ENCODE measurements around the gene CENPB.

CENPB gene

GRCh38 chr20:3785240-3786125, 1.1 kb downstream of the CENPB start:
- peak overlapping the region; percentile 63 to 76 for H3K4me3 Mint-ChIP-seq
- H3K27me3 Mint-ChIP-seq = no peaks in the 10 kb centered on the region
- H3K9me3 Mint-ChIP-seq = no peaks in the 10 kb centered on the region
- peak overlapping the region in 1 of 2 donors; percentile 55 for H3K27ac Mint-ChIP-seq
- DNase-seq = no peak
- no peak for ATAC-seq
- peaks cover 69% of the 10 kb centered on the region for H3K4me1 Mint-ChIP-seq

DNA sequence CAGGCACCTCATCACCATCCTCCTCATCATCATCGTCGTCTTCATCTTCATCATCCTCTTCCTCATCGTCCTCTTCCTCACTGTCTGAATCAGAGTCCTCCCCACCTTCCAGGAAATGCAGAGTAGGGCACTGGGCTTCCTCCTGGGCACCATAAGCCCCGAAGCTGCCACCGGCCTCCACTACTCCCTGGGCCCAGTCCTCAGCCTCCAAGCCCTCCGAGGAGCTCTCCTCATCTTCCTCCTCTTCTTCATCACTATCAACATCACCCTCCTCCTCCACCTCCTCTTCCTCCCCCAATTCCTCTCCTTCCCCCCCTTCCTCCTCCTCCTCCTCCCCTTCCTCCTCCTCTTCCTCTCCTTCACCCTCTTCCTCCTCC, 1.7 kb downstream of the CENPB start:
- H3K4me1 Mint-ChIP-seq = peaks cover 71% of the 10 kb centered on the region

GRCh38 chr20:3784216-3784853, 2.2 kb downstream of the CENPB start:
- Mint-ChIP-seq H3K4me1 (peaks cover 72% of the 10 kb centered on the region), H3K27me3 (peaks cover 7% of the 10 kb centered on the region), H3K27ac (peak overlapping the region; percentile 8 to 91), H3K4me3 (peak overlapping the region; percentile 63 to 76), H3K9me3 (no peaks in the 10 kb centered on the region)
- ATAC-seq = no peak
- DNase-seq = no peak

More for the DNA sequence above, 1.7 kb downstream of the CENPB start:
- peak overlapping the region in 1 of 2 donors; percentile 91 for H3K27ac Mint-ChIP-seq
- H3K4me3 Mint-ChIP-seq = peak overlapping the region; percentile 63 to 76
- ATAC-seq = no peak
- peaks cover 2% of the 10 kb centered on the region for H3K27me3 Mint-ChIP-seq
- no peaks in the 10 kb centered on the region for H3K9me3 Mint-ChIP-seq
- DNase-seq = no peak

DNA sequence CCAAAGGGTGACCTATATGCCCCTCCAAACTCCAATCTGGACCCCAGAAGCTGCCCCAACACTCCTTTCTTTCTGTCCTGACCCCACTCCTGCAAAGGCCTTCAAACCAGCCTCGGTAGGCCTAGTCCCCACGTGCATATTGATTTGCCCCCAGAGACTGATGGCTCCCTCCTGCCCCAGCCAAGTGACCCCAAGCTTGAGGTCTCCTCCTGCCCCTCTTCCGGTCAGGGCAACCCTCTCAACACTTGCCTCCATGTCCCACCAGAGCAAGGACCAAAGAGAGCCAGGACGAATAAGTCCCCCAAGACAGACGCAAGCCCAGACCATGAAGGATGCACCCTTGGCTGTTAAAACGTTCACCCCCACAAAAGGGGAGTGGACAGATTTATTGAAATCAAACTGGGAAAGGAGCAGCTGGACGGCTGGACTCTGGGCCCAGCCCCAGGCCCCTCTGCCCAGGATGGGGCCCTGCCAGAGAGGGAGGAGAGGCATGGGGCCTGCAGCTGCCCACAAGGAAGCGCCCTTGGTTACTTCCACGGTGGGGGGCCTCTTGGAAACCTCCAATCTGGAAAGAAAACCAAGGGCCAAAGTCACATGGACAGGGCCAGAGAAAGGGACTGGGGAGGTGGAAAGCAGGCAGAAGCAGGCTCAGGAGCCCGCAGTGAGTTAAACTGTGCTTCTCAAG, 2.9 kb downstream of the CENPB start:
- Mint-ChIP-seq H3K27ac (no peak overlapping the region), H3K9me3 (no peaks in the 10 kb centered on the region), H3K27me3 (peaks cover 14% of the 10 kb centered on the region), H3K4me1 (peaks cover 72% of the 10 kb centered on the region), H3K4me3 (peak overlapping the region in 1 of 2 donors; percentile 47)
- no peak for DNase-seq
- ATAC-seq = no peak

- H3K9me3 Mint-ChIP-seq = no peaks in the 10 kb centered on the region
- no peak overlapping the region for H3K4me3 Mint-ChIP-seq
- H3K4me1 Mint-ChIP-seq = peaks cover 74% of the 10 kb centered on the region
- ATAC-seq (no peak), DNase-seq (no peak)
- H3K27me3 Mint-ChIP-seq = peaks cover 19% of the 10 kb centered on the region
- H3K27ac Mint-ChIP-seq = no peak overlapping the region
Measured at GRCh38 chr20:3783068-3783489, 3.5 kb downstream of the CENPB start.

GRCh38 chr20:3782597-3782996, 3.9 kb downstream of the CENPB start:
- Mint-ChIP-seq H3K4me1 (peaks cover 71% of the 10 kb centered on the region), H3K9me3 (no peaks in the 10 kb centered on the region), H3K4me3 (no peak overlapping the region), H3K27ac (no peak overlapping the region), H3K27me3 (peaks cover 19% of the 10 kb centered on the region)
- ATAC-seq (no peak), DNase-seq (no peak)

- Mint-ChIP-seq H3K9me3 (no peaks in the 10 kb centered on the region), H3K4me3 (peak within 1 kb of the TSS; percentile 58 to 74), H3K4me1 (peaks cover 77% of the 10 kb centered on the region), H3K27me3 (peaks cover 19% of the 10 kb centered on the region), H3K27ac (peak within 1 kb of the TSS; percentile 44 to 64)
- peak in 1 of 2 donors; percentile 42 for DNase-seq
- ATAC-seq = peak; percentile 43
Measured at GRCh38 chr20:3781153-3781910, 5.2 kb downstream of the CENPB start, which contains the start of gene SPEF1. Gene SPEF1, minus strand, starts transcription at chr20:3781448. Its CDS starts 161 bp downstream, at chr20:3781287.

DNA sequence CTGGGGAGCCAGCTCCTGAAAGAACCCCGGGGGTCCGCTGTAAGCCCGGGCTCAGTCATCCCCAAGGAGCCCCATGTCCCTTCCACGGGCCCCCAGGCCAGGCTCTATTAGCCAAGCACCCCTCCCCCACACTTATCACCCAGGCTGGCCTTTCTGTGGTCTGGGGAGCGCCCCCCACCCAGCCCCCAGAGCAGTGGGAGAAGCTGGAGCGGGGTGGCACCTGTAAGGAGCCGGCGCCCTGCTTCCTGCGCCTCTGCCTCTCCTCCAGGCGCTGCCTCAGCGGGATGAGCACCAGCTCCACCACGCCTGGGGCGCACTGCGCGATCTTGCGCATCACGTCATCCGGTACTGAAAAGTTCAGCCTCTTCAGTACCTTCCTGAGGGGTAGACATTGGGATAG, 7.6 kb downstream of the CENPB start:
- Mint-ChIP-seq H3K27ac (no peak overlapping the region), H3K4me1 (peaks cover 63% of the 10 kb centered on the region), H3K27me3 (peaks cover 19% of the 10 kb centered on the region), H3K4me3 (peak overlapping the region; percentile 87 to 88), H3K9me3 (no peaks in the 10 kb centered on the region)
- no peak for DNase-seq
- ATAC-seq = no peak

DNA sequence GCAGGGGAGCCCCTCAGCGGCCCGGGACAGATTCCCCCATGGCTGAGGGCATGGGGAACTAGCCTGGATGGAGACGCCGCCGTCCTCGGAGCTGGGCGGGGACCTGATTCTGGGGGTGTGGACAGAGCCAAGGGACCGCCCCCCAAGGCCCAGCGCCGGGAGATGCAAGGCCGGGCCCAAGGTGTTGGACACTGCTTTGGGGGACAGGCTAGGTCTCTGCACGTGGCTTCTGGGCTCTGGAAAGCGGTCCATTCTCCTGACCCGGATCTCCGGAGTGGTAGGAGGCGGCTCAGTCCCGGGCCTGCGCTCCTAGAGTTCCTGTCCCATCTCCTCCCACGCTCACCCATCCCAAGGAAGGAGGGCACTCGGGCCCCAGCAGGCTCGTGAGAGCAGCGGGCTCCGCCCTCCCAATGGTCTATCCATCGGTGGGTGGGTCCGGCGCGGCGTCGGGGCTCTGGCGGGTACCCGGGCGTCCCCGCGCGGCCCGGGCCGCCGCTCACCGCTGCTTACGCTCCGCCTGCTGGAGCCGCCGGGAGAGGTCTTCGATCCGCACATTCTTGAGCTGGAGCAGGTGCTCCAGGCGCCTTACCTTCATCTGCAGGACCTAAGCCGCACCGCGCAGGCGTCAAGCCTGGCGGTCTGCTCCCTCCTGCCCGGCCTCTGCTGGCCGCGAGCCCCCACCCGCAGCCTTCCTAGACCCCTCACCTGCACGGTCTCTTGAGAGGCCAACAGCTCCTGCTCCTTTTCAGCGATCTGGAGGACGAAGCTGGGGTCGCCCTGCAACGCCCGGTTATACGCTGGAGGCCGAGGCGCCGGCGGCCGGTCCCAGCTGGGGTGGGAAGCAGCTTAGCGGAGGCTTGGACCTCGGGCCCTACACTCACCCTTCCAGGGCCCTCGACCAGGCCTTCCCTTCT, 8.6 kb downstream of the CENPB start:
- H3K4me3 Mint-ChIP-seq = peak overlapping the region; percentile 87 to 88
- DNase-seq = peak in 1 of 2 donors; percentile 54
- peaks cover 53% of the 10 kb centered on the region for H3K4me1 Mint-ChIP-seq
- H3K27ac Mint-ChIP-seq = peak overlapping the region in 1 of 2 donors; percentile 70
- peak; percentile 77 for ATAC-seq
- no peaks in the 10 kb centered on the region for H3K9me3 Mint-ChIP-seq
- peaks cover 19% of the 10 kb centered on the region for H3K27me3 Mint-ChIP-seq

DNA sequence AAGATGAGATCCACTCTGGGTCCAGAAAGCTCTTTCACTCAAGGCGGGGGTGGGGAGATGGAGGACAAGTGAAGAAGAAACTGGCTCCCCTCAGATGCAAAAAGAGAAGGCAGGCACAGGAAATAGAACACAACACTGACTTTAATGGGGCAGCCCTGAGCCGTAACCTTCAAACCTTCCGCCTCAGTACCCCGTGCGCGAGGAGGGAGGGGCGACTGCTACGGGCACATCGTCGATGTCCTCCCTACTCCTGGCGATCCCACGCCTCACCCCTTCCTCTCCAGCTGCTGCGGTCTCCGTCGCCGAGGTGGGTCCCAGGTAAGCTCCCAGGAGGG, 9.2 kb downstream of the CENPB start:
- H3K27ac Mint-ChIP-seq = peak overlapping the region in 1 of 2 donors; percentile 70
- H3K4me1 Mint-ChIP-seq = peaks cover 46% of the 10 kb centered on the region
- H3K9me3 Mint-ChIP-seq = no peaks in the 10 kb centered on the region
- peak overlapping the region; percentile 87 to 88 for H3K4me3 Mint-ChIP-seq
- peaks cover 19% of the 10 kb centered on the region for H3K27me3 Mint-ChIP-seq
- DNase-seq = peak in 1 of 2 donors; percentile 25
- ATAC-seq = peak; percentile 65

GRCh38 chr20:3775457-3776108, 11.0 kb downstream of the CENPB start:
- ATAC-seq = no peak

DNA sequence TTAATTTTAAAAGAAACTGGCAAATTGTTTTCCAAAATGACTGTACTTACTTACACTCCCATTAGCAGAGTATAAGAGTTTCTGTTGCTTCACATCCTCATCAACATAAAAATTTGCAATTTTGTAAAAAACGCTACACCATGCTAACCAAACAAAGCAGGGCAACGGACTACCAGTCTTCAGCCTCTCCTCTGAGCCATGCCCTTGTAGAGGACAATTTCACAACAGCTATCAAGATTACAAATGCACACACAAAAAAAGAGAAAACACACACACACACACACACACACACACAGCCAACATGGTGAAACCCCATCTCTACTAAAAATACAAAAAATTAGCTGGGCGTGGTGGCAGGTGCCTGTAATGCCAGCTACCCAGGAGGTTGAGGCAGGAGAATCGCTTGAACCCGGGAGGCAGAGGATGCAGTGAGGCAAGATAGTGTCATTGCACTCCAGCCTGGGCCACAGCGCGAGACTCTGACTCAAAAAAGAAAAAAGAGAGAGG, 14.9 kb downstream of the CENPB start:
- no peak for ATAC-seq

More at GRCh38 chr20:3775457-3776108, 11.0 kb downstream of the CENPB start:
- H3K4me3 Mint-ChIP-seq = no peak overlapping the region
- DNase-seq = no peak
- peaks cover 19% of the 10 kb centered on the region for H3K27me3 Mint-ChIP-seq
- no peaks in the 10 kb centered on the region for H3K9me3 Mint-ChIP-seq
- no peak overlapping the region for H3K27ac Mint-ChIP-seq
- H3K4me1 Mint-ChIP-seq = peaks cover 29% of the 10 kb centered on the region

DNA sequence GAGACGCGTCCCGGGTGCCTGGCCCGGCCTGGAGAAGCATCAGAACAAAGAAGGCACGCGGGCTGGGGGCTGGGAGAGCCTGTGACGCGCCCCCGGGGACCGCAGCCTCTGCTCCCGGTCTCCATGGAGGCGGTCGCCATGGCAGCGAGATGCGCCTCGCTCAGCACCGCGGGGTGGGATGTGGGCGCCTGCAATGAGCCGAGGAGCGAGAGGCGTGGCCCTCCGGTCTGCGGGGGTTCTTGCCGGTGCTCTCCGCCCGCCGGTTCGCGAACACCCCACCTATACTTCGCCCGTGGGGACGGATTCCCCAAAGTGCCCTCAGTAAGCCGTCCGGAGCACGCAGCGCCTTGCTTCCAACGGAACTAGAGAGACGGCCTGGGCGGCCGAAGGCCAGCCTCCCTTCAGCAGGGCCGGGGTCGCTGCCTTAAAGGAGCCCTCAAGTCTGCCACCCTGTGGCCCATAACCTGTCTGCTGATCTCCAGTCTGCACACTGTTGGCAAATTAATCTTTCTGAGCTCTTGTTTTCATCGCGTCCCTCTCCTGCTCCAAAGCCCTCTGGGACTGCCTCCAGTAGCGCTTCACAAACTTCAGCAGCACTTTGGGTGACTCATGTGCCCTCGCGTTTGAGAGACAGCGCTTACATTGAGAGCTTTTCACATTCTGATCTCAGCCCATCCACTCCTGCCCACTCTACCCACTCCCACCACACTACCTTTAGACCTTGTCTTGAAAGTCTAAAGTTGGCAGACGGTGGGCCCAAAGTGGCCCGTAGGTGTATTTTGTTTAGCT, 18.0 kb downstream of the CENPB start:
- no peaks in the 10 kb centered on the region for H3K27me3 Mint-ChIP-seq
- H3K4me1 Mint-ChIP-seq = peaks cover 44% of the 10 kb centered on the region
- DNase-seq (peak; percentile 80 to 81), ATAC-seq (peak; percentile 73)
- peak overlapping the region; percentile 97 to 98 for H3K27ac Mint-ChIP-seq
- peak overlapping the region; percentile 91 to 97 for H3K4me3 Mint-ChIP-seq
- no peaks in the 10 kb centered on the region for H3K9me3 Mint-ChIP-seq

More for the DNA sequence above, 14.9 kb downstream of the CENPB start:
- no peak overlapping the region for H3K4me3 Mint-ChIP-seq
- H3K4me1 Mint-ChIP-seq = peaks cover 19% of the 10 kb centered on the region
- H3K9me3 Mint-ChIP-seq = no peaks in the 10 kb centered on the region
- DNase-seq = no peak
- no peak overlapping the region for H3K27ac Mint-ChIP-seq
- H3K27me3 Mint-ChIP-seq = no peaks in the 10 kb centered on the region
